ENCODE measurements around the gene COL25A1.
"Not testable (repeated sequence)": the region's sequence is repeated elsewhere in the genome, so short reads cannot be mapped to it uniquely, and the experiment has no call there.

COL25A1 gene

GRCh38 chr4:109166586-109166985 lies 135.9 kb downstream of the COL25A1 start:
- no peak for DNase-seq

DNA sequence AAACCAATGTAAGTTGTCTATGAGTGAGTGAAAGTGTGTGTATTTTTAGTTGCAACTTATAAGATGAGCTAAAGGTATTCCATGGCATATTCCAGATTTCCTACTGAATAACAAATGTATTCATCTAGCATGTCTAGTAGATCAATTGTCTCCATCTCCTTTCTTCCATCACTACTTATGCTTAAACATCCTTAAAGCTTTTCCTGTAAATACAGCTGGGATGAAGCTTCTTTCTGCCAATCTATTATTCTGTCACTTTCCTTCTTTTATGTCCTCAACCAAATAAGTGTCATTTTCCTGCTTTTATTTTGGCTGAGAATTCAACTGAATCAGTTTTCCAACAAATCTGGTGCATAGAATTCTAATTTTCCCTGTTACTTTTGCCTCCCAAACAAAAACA lies 136.3 kb downstream of the COL25A1 start:
- DNase-seq: no peak

- DNase-seq: no peak
Measured at GRCh38 chr4:109164011-109164410, 138.4 kb downstream of the COL25A1 start.

GRCh38 chr4:109163493-109163892 lies 139.0 kb downstream of the COL25A1 start:
- DNase-seq: no peak

DNA sequence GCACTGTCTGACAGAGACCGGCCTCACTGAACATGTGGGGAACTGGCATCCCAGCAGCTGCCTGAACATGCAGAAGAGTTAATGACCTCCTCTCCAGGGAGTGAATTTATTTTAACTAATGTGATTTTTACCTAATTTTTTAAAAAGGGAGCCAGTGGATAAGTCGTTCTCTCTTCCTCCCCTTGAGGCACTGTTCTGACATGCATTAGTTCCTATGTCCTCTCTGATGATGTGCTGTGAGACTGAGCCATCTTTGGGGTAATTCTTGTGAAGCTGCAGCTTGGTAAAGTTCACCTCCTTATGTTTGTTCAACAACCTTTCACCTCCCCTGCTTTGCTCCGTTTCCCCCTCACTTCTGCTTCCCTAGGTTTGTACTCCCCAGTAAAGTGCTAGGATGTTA lies 139.7 kb downstream of the COL25A1 start:
- no peak for DNase-seq

- DNase-seq: no peak
Measured at GRCh38 chr4:109160494-109160893, 142.0 kb downstream of the COL25A1 start.

- no peak for DNase-seq
Measured at GRCh38 chr4:109157696-109158095, 144.8 kb downstream of the COL25A1 start.

DNA sequence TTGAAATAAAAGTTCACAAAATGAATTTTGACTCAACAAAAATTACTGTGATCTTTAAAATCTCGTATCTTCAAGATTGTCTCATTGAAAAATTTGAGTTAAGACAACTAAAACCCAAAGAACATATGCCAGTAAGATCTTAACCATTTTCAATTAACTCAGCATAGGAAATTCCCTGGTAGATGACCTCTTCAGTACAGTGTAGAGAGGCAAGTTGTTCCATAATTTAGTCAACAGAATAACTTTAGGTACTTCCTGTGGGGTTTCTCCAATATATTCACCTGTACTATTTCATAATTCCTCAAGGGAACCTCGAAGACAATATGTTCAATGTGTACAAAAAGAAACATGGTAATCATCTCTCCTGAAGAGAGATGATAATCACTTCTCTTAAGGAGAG lies 145.3 kb downstream of the COL25A1 start:
- no peak for DNase-seq

DNA sequence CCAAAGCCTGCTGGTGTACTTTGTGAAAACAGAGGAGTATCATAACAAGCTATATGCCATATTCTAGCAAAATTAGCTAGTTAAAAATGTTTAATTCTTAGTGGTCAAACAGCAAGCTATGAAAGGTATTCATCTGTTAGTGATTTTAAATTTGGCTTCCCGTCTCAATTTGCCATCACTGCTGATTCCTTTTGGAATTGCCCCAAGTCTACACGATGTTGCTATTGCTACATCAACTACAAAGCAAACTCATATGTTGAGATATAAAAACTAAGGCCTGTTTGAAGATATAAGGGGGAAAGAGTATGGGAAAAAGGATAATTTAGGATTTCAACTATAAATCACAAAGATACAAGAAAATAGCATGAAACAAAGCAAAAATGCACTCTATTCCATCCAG lies 146.1 kb downstream of the COL25A1 start:
- DNase-seq: no peak

DNA sequence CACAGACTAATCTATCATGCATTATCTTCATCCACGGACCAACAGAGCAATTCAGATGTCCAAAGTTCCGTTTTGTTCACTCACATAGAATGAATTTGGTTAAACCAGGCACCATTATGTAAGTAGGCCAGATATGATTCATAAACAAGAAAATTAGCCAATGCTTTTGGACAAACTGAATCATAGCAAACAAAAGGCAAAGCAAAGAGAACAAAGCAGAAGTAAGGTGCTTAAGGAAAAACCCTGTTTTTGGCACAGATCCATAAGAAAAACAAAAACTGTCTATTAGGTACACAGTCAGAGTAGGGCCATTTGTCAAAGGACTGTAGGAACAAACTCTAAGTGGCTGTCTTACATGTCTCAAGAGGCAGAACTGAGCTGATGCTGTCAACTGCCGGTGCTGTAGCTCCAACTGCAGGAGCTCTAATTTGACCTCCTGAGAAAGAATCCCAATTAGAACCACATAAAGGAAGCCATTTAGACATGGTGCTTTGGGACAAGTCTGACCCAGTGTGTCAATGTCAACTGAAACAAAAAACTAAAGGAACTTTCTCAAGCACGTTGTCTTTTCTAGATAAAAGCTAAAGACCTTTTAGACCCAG lies 146.7 kb downstream of the COL25A1 start:
- no peak for DNase-seq

- no peak for DNase-seq
Measured at GRCh38 chr4:109155084-109155483, 147.4 kb downstream of the COL25A1 start.

DNA sequence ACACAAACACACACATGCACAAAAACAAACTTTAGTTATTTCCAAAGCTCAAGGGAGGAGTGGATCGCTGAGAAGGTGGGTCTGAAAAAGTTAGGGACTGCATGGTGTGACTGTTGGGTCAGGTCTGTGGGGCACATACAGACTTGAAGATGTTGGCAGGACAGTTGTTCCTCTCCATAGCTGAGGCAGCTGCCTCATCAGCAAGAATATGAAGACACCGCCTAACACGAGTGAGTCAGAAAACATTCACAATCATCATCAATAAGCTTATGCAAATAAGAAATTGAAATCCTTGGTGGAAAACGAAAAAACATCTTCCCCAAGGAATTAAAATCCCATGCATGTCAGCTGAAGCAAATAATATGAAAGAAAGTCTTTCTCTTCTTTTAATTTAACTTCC lies 148.0 kb downstream of the COL25A1 start:
- no peak for DNase-seq

GRCh38 chr4:109149836-109150235 lies 152.6 kb downstream of the COL25A1 start:
- no peak for DNase-seq

DNA sequence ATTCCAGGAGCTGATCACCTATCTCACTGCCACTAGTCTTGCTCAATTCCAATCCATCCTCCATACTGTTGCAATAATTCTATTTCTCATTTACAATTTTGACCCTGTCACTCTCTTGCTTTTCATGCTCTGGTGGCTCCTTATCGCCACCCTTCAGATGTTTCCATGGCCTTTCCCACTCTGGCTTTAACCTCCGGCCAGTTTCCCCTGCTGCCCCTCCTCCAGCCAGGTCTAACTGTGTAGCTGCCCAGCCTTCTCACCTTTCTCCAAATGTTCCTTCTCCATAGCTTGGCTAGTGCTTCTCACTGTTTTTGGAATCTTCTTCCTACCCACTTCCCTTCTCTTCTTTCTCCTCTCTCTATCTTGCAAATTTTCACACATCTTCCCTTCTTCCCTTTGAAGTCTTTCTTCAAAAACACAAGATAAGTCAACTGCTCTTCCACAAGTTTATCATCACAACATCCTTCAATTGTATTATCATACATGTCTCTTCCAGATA lies 153.8 kb downstream of the COL25A1 start:
- no peak for DNase-seq

- no peak for DNase-seq
Measured at GRCh38 chr4:109147135-109147534, 155.3 kb downstream of the COL25A1 start.

- no peak for DNase-seq
Measured at GRCh38 chr4:109146499-109146898, 156.0 kb downstream of the COL25A1 start.

DNA sequence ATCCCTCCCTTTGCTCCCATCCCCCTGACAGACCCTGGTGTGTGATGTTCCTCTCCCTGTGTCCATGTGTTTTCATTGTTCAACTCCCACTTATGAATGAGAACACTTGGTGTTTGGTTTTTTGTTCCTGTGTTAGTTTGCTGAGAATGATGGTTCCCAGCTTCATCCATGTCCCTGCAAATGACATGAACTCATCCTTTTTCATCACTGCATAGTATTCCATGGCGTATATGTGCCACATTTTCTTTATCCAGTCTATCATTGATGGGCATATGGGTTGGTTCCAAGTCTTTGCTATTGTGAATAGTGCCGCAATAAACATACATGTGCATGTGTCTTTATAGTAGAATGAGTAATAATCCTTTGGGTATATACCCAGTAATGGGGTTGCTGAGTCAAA lies 164.3 kb downstream of the COL25A1 start:
- not testable (repeated sequence) for DNase-seq

DNA sequence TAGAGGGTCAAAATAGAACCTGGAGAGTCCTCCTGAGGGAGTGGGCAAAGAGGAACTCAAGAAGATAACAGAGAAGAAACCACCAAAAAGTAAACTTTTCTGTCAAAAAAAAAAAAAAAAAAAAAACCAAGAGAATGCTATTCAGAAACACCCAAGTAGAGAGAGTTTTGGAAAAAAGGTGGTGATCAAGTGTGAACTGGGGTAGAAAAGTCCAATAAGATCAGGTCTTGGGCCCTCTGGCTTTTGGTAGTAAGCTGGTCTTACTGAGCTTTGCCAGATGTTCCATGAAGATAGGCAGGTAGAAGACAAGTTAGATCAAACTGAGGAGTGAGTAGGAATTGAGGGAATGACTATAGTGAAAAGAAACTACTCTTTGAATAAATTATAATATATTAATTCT lies 167.5 kb downstream of the COL25A1 start:
- DNase-seq: no peak

GRCh38 chr4:109134268-109134667 lies 168.2 kb downstream of the COL25A1 start:
- no peak for DNase-seq

- DNase-seq: no peak
Measured at GRCh38 chr4:109131559-109131958, 170.9 kb downstream of the COL25A1 start.

GRCh38 chr4:109128589-109128988 lies 173.9 kb downstream of the COL25A1 start:
- DNase-seq: no peak

DNA sequence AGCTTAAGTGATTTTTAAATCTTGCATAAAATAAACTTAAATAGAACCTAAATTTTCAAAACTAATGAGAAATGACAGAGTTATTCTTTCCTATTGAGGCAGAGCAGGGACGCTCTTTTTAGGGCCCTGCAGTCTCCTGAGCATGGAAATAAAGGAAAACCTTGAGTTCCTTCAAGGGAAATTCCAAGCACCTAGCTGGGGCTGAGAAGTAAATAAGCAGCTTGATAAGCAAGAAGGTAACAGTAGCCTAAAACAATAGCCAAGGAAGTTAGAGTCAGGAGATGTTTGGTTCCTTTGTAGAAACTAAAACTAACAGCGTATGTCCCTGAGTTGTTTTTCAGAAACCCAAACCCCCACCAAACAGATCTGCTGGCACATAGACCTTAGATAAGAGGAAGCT lies 174.6 kb downstream of the COL25A1 start:
- no peak for DNase-seq

DNA sequence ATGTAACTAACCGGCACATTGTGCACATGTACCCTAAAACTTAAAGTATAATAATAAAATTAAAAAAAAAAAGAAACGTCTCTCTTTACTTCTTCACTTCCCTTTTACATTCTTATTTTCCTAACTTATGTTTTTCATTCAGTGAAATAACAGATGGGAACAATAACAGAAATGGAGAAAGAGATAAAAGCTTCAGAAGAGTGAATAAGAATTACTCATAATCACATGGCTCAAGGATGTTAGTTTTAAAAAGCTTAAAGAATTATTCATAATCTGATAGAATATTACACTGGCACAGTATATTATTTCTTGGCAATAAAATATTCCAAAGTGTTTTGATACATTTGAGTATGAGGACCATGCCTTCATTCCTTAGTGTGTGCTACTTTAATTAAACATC lies 175.6 kb downstream of the COL25A1 start:
- DNase-seq: no peak

DNA sequence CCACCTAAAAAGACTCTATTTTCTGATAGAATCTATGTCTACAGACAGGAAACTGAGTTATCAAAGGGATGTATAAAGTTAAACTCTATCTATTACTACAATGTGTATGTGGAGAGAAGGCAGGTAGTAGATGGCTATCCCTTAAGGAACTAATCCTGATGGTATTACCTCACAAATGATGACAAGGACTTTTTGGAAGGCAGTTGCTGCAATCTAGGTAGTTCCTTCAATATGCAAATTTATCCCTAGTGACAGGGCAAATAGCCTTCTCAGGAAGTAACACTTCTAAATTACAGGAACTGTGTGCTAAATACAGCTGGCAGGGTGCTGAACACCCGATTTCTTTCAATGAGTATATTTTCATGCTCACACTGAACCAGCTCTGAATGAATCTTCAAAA lies 177.4 kb downstream of the COL25A1 start:
- no peak for DNase-seq

DNA sequence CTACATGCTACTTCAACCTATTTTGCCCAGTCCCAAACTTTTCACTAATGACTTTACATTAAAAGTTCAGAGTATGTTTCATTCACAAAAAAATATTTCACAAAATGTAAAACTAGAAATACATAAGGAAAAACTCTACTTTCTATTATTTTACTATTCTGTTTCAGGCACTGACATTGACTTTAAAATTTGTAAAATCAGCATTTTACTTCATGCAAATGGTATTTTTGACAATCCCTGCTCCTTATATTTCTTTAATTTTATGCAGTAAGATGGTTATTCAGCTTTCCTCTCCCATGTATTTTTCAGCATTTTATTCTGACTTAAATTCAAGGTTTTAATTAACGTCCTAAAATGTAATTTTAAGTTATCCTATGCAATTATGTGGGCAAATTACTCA lies 178.5 kb downstream of the COL25A1 start:
- no peak for DNase-seq

GRCh38 chr4:109121561-109121960 lies 180.9 kb downstream of the COL25A1 start:
- no peak for DNase-seq
